Neural cell (in vitro differentiated cells): ENCODE data around the gene ASIC2.
"Not testable (repeated sequence)": the region's sequence is repeated elsewhere in the genome, so short reads cannot be mapped to it uniquely, and the experiment has no call there.

Source experiments
- CTCF ChIP-seq: fragments of 450-650 bp; IDR thresholded peaks from 2 replicates; pipeline ENCODE4 v1.5.1; 2014; ENCODE audit warnings: antibody characterized with exemption, mild to moderate bottlenecking, moderate library complexity; ENCODE audit not compliant: poor library complexity, severe bottlenecking
- EP300 ChIP-seq: fragments of 450-650 bp; conservative IDR thresholded peaks from 2 replicates; pipeline ENCODE4 v1.6.1; 2014; ENCODE audit warnings: antibody characterized with exemption, mild to moderate bottlenecking, moderate library complexity; ENCODE audit not compliant: poor library complexity, severe bottlenecking
- EZH2 ChIP-seq: fragments of 200-600, 300-800 bp; shearing (Covaris generic), sonication (generic); IDR thresholded peaks from 2 replicates; pipeline ENCODE4 v1.6.1; 2014; ENCODE audit warnings: antibody characterized with exemption, low read length, borderline replicate concordance, mild to moderate bottlenecking; ENCODE audit not compliant: insufficient read depth, poor library complexity, severe bottlenecking
- POLR2AphosphoS5 ChIP-seq: IDR thresholded peaks from 2 replicates; pipeline ENCODE4 v1.6.1; 2012
- RAD21 ChIP-seq: fragments of 450-650 bp; conservative IDR thresholded peaks from 2 replicates; pipeline ENCODE4 v1.6.1; 2014; ENCODE audit warnings: antibody characterized with exemption, mild to moderate bottlenecking, moderate library complexity
- REST ChIP-seq: IDR thresholded peaks from 2 replicates; pipeline ENCODE4 v1.6.1; 2012; ENCODE audit warnings: borderline replicate concordance
- TAF1 ChIP-seq: IDR thresholded peaks from 2 replicates; pipeline ENCODE4 v1.6.1; 2012; ENCODE audit warnings: low read depth

GRCh38 chr17:32969231-32969630 is 323.9 kb downstream of the ASIC2 start:
- not testable (repeated sequence) for TF ChIP-seq TAF1, CTCF, POLR2AphosphoS5, EZH2, RAD21, REST, EP300
